ENCODE measurements around the gene VTA1.

DNA sequence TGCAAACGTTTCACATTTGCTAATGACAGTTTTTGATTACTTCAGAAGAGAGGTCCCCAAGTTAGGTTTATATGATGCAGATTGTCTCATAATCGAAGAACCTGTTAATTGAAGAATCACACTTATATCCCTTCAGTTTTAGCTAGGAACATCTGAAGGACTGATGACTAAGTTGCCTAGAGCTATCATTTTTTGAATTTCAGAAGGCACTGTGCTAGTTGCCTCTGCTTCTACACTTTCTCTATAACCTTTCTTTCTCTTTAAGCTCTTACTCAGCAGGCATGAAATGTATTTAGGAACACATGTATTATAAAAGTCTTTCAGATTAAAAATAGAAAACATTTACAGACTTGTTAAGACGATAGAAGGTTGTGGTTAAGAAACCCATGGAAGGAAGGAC is 28.7 kb upstream of the VTA1 start:
- TF ChIP-seq, protein P1, sequence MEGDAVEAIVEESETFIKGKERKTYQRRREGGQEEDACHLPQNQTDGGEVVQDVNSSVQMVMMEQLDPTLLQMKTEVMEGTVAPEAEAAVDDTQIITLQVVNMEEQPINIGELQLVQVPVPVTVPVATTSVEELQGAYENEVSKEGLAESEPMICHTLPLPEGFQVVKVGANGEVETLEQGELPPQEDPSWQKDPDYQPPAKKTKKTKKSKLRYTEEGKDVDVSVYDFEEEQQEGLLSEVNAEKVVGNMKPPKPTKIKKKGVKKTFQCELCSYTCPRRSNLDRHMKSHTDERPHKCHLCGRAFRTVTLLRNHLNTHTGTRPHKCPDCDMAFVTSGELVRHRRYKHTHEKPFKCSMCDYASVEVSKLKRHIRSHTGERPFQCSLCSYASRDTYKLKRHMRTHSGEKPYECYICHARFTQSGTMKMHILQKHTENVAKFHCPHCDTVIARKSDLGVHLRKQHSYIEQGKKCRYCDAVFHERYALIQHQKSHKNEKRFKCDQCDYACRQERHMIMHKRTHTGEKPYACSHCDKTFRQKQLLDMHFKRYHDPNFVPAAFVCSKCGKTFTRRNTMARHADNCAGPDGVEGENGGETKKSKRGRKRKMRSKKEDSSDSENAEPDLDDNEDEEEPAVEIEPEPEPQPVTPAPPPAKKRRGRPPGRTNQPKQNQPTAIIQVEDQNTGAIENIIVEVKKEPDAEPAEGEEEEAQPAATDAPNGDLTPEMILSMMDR (IDR thresholded peaks at IDR 0.05): no peak
- TF ChIP-seq, protein P2, sequence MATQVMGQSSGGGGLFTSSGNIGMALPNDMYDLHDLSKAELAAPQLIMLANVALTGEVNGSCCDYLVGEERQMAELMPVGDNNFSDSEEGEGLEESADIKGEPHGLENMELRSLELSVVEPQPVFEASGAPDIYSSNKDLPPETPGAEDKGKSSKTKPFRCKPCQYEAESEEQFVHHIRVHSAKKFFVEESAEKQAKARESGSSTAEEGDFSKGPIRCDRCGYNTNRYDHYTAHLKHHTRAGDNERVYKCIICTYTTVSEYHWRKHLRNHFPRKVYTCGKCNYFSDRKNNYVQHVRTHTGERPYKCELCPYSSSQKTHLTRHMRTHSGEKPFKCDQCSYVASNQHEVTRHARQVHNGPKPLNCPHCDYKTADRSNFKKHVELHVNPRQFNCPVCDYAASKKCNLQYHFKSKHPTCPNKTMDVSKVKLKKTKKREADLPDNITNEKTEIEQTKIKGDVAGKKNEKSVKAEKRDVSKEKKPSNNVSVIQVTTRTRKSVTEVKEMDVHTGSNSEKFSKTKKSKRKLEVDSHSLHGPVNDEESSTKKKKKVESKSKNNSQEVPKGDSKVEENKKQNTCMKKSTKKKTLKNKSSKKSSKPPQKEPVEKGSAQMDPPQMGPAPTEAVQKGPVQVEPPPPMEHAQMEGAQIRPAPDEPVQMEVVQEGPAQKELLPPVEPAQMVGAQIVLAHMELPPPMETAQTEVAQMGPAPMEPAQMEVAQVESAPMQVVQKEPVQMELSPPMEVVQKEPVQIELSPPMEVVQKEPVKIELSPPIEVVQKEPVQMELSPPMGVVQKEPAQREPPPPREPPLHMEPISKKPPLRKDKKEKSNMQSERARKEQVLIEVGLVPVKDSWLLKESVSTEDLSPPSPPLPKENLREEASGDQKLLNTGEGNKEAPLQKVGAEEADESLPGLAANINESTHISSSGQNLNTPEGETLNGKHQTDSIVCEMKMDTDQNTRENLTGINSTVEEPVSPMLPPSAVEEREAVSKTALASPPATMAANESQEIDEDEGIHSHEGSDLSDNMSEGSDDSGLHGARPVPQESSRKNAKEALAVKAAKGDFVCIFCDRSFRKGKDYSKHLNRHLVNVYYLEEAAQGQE (IDR thresholded peaks at IDR 0.05; ENCODE audit: insufficient read depth in 1 of 2, low read depth in 2 of 2, low read length in 1 of 2): no peak
- TF ChIP-seq POLR2AphosphoS5 (IDR thresholded peaks at IDR 0.05; ENCODE audit: low read depth, low read length): no peak
- no peak for TF ChIP-seq SIN3A (IDR thresholded peaks at IDR 0.05; ENCODE audit: borderline replicate concordance, insufficient read depth, low read depth, low read length)
